ENCODE data around the gene HLA-DPB1.
A peak's percentile ranks its signal among the peaks of the same experiment; 100 is the strongest.
"Not testable (repeated sequence)": the region's sequence is repeated elsewhere in the genome, so short reads cannot be mapped to it uniquely, and the experiment has no call there.

Gene HLA-DPB1

GRCh38 chr6:33072508-33073100, 3.2 kb upstream of the HLA-DPB1 start:
- DNase-seq: no peak

- DNase-seq: peak; percentile 71
Measured at GRCh38 chr6:33073431-33073871, 2.3 kb upstream of the HLA-DPB1 start, which contains the start of gene HLA-DPA1. Gene HLA-DPA1 (minus strand): TSS chr6:33073649.

GRCh38 chr6:33075208-33075567, 602 bp upstream of the HLA-DPB1 start:
- DNase-seq: no peak

GRCh38 chr6:33076406-33076934, 680 bp downstream of the HLA-DPB1 start:
- no peak for DNase-seq

- no peak for DNase-seq
Measured at GRCh38 chr6:33077908-33078307, 2.1 kb downstream of the HLA-DPB1 start.

GRCh38 chr6:33078442-33078841, 2.7 kb downstream of the HLA-DPB1 start:
- DNase-seq: no peak

GRCh38 chr6:33078919-33079521, 3.2 kb downstream of the HLA-DPB1 start:
- no peak for DNase-seq

- DNase-seq: no peak
Measured at GRCh38 chr6:33079580-33079979, 3.8 kb downstream of the HLA-DPB1 start.

GRCh38 chr6:33080127-33081089, 4.6 kb downstream of the HLA-DPB1 start:
- no peak for DNase-seq

GRCh38 chr6:33081098-33081824, 5.5 kb downstream of the HLA-DPB1 start:
- no peak for DNase-seq

GRCh38 chr6:33082702-33083101, 6.9 kb downstream of the HLA-DPB1 start:
- no peak for DNase-seq

GRCh38 chr6:33085627-33086026, 9.8 kb downstream of the HLA-DPB1 start:
- DNase-seq: no peak

GRCh38 chr6:33088258-33088930, 12.6 kb downstream of the HLA-DPB1 start:
- no peak for DNase-seq

GRCh38 chr6:33088931-33089620, 13.3 kb downstream of the HLA-DPB1 start:
- no peak for DNase-seq

- peak; percentile 60 for DNase-seq
Measured at GRCh38 chr6:33091957-33092356, 16.2 kb downstream of the HLA-DPB1 start.

GRCh38 chr6:33092385-33092784, 16.6 kb downstream of the HLA-DPB1 start:
- no peak for DNase-seq

GRCh38 chr6:33093855-33094254, 18.1 kb downstream of the HLA-DPB1 start:
- DNase-seq: no peak

GRCh38 chr6:33095681-33096080, 19.9 kb downstream of the HLA-DPB1 start:
- no peak for DNase-seq

GRCh38 chr6:33101121-33101737, 25.4 kb downstream of the HLA-DPB1 start:
- not testable (repeated sequence) for DNase-seq

GRCh38 chr6:33103776-33104175, 28.0 kb downstream of the HLA-DPB1 start:
- no peak for DNase-seq

- no peak for DNase-seq
Measured at GRCh38 chr6:33104887-33105286, 29.1 kb downstream of the HLA-DPB1 start.
